Cardiac fibroblast (primary cell): ENCODE measurements around the gene MCOLN2.

Source experiments
- DNase-seq, 2 donors: peaks; one replicate each; pipeline versions ENCODE4 v3.0.0 to v3.0.0-alpha.2; 2010; ENCODE audit warnings: low read depth in 2 of 2
- H3K4me3 ChIP-seq, 2 donors: replicated peaks in 1 of 2; 1 replicate in 1 of 2; 2 replicates in 1 of 2; pipeline ENCODE4 v1.5.1; 2011; ENCODE audit warnings: low read depth in 2 of 2, low read length in 2 of 2, mild to moderate bottlenecking in 2 of 2, moderate library complexity in 1 of 2
- TF ChIP-seq, protein P1 (sequence below): IDR thresholded peaks from one replicate; pipeline ENCODE4 v1.5.1; 2011; ENCODE audit warnings: low read depth, mild to moderate bottlenecking, low read length, inconsistent platforms

Gene MCOLN2

DNA sequence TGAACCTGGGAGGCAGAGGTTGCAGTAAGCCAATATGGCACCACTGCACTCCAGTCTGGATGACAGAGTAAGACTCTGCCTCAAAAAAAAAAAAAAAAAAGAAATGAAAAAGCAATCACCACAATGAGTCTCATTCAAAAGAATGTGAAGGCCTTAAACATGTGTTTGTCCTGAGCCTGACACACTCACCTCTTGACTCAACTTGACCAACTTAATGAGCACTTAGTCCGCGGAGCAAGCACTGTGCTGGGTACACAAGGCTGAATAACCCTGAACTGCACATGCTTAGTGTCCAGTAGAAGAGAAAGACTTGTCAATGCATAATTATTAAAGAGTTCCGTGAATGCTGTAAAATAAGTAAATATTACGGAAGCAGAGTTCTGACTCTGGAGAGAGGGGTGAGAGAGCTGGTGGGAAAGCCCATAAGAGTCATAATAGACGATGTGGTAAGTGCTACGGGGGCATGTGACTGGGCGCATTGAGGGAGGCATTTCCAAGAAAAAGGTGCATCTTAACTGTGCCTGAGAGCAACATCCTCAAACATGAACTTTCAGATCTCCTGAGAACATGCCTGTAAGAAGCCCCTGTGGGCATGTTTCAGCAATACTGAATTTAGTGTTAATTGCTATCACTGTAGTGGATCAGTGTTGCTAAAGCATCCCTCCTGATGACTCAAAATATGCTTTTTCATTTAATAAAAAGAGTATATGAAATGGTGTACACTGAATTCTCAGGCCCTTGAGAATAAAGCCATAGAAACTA, 27.2 kb downstream of the MCOLN2 start:
- peak in 1 of 2 donors; percentile 13 for DNase-seq
- TF ChIP-seq, protein P1, sequence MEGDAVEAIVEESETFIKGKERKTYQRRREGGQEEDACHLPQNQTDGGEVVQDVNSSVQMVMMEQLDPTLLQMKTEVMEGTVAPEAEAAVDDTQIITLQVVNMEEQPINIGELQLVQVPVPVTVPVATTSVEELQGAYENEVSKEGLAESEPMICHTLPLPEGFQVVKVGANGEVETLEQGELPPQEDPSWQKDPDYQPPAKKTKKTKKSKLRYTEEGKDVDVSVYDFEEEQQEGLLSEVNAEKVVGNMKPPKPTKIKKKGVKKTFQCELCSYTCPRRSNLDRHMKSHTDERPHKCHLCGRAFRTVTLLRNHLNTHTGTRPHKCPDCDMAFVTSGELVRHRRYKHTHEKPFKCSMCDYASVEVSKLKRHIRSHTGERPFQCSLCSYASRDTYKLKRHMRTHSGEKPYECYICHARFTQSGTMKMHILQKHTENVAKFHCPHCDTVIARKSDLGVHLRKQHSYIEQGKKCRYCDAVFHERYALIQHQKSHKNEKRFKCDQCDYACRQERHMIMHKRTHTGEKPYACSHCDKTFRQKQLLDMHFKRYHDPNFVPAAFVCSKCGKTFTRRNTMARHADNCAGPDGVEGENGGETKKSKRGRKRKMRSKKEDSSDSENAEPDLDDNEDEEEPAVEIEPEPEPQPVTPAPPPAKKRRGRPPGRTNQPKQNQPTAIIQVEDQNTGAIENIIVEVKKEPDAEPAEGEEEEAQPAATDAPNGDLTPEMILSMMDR = no peak
- no peak overlapping the region for H3K4me3 ChIP-seq

DNA sequence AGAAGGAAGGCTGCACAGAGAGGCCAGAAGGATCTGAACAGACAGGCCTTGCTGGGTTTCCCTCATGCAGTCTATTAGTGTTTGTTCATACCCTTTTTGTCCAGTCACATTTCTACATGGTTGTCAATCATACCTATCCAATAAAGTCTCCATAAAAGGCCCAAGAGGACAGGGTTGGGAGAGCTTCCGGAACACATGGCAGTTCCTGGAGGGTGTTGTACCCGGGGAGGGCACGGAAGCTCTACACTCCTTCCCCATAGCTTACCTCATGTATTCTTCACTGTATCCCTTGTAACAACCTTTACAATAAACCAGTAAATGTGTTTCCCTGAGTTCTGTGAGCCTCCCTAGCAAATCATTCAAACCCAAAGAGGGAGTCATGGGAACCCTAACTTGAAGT, 28.0 kb downstream of the MCOLN2 start:
- TF ChIP-seq, protein P1 = no peak
- no peak overlapping the region for H3K4me3 ChIP-seq
- DNase-seq = no peak

DNA sequence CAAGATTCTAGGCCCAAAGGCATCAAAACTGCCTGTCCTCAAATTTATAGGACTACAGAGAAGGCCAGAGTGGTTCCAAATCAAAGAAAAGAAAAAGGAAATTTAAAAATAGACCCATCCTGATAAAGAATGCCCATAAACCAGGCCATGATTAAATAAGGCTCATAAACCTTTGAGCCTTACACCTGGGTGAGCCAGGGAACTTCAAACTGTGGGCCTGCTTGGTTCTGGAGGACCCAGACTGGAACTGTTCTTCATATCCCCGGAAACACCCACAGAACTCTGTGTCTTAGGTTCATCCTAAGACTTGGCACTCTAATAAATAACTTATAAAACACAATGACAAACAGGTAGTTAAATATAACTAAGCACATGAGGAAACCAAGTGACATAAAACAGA, 28.8 kb downstream of the MCOLN2 start:
- DNase-seq = no peak
- H3K4me3 ChIP-seq = no peak overlapping the region
- TF ChIP-seq, protein P1 = no peak

DNA sequence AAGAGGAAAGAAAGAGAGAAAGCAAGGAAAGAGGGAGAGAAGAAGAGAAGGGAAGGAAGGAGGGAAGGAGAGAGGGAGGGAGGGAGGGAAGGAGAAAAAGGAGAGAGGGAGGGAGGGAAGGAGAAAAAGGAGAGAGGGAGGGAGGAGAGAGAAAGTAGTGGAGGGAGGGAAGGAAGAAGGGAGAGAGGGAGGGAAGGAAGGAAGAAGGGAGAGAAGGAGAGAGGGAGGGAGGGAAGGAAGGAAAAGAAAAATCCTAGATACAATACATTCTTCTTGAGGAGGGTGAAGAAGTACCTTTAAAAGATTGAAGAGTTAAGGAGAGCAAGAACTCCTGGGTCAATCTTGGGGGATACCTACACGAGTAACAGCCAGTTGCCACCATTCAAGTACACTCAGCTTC, 29.2 kb downstream of the MCOLN2 start:
- TF ChIP-seq, protein P1 = no peak
- no peak for DNase-seq
- no peak overlapping the region for H3K4me3 ChIP-seq

DNA sequence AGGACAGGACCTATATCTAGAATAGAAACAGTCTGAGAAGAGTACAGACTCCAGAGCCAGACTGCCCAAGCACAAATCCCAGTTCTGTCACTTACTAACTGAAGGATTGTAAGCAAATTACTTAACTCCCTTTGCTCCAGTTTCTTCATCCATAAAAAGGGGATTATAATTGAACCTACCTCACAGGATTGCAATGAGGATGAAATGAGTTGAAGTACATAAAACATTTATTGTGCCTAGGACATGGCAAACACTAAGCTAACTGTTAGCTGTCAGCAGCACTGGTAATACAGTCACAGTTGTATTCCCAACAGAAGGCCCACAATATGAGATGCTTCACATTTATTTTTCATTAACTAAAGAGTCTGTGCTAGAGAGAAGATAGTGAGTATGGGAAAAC, 33.9 kb downstream of the MCOLN2 start:
- TF ChIP-seq, protein P1 = no peak
- H3K4me3 ChIP-seq = no peak overlapping the region
- no peak for DNase-seq

DNA sequence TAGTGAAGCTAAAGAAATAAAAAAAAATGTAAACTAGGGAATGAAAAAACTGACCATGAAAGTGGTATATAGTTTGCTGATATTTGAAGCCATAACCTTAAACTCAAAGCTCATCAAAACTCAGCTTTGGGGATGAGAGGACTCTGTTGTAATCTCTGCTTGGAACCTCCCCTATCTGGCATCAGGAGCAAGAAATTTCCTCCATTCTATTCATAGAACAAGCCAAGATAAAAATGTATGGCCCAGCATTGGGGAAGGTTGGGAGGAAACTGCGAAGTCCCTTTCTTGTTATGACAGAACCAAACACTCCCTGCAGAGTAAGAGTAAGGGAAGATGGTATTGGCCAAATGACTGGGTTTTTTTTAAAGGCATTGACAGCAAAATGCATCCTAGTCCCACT, 35.6 kb downstream of the MCOLN2 start:
- TF ChIP-seq, protein P1 = no peak
- no peak overlapping the region for H3K4me3 ChIP-seq
- peak; percentile 11 to 74 for DNase-seq

DNA sequence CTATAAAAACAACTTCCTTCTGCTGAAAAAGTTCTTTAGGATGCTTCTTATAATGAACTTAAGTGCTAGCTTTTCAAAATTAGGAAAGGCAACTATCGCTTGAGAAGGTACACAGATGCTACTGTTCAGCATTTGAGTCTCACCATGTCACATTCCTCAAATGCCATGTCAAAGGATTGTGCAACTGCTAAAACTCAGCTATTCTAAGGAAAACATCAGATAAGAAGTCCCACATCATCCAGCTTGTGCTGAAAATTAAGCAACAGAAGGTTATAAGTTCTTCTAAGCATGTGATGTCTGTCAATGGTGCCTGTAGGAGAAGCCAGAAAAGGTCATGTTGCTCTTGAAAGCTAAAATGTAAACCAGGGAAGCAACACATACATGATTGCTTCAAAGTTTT, 36.5 kb downstream of the MCOLN2 start:
- H3K4me3 ChIP-seq = no peak overlapping the region
- peak; percentile 74 to 94 for DNase-seq
- TF ChIP-seq, protein P1 = no peak
